Activated CD8-positive, alpha-beta memory T cell treated with anti-CD3 and anti-CD28 coated beads, Interleukin-2, amount 50 U/mL, for 1 hour (primary cell): Measurements from ENCODE around the gene CNTNAP5.

Source experiments
- DNase-seq: peaks from one replicate; pipeline ENCODE4 v3.0.0-alpha.2; 2020; ENCODE audit errors: extremely low read depth

The CNTNAP5 gene

DNA sequence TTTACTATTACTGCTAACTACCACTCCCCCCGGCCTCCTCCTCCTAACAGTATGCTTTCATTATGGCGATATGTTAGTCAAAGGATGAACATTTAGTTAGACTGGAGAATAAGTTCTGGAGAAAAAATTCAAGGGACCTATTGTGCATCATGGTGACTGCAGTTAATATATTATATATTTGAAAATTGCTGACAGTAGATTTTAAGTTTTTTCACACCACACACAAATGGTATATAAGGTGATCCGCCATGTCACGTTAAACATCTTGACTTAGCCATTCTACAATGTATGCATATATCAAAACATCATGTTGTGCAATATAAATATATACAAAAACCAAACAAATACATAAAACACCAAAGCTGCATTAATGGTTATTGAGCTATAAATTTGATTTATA is 873.7 kb downstream of the CNTNAP5 start:
- DNase-seq = no peak

DNA sequence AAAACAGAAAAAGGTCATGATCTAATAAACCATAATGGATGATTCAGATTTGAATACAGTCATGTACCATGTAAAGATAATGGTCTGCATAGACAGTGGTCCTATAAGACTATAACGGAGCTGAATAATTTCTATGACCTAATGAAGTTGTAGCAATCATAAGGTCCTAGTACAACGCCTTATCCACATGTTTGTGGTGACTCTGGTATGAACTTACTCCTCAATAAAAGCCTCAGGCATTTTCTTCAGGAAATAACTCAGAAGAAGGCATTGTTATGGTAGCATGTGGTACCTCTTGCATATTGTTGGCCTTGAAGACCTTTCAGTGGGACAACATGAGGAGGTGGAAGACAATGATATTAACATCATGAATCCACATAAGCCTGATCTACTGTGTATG is 883.3 kb downstream of the CNTNAP5 start:
- no peak for DNase-seq

DNA sequence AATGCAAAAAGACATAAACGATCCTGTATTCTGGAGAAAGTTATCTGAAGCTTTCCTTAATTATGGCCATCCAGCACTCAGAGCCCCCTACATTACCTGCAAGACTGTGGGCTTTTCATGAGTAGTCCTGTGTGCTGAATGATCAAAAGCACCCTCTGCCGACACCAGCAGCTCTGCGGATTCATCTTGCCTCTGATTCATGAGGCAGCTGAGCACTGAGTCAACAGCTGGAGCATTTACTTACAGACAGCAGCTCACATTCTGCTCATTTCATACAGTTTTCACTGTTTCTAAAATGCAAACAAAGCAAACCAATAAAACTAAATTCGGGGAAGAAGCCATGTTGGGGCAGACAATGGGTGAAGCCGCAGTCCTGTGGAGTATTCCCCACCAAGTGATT is 886.5 kb downstream of the CNTNAP5 start:
- no peak for DNase-seq

GRCh38 chr2:124913868-124914267 is 888.8 kb downstream of the CNTNAP5 start:
- no peak for DNase-seq

- DNase-seq = no peak
Observed at GRCh38 chr2:124915567-124915966, 890.5 kb downstream of the CNTNAP5 start.

DNA sequence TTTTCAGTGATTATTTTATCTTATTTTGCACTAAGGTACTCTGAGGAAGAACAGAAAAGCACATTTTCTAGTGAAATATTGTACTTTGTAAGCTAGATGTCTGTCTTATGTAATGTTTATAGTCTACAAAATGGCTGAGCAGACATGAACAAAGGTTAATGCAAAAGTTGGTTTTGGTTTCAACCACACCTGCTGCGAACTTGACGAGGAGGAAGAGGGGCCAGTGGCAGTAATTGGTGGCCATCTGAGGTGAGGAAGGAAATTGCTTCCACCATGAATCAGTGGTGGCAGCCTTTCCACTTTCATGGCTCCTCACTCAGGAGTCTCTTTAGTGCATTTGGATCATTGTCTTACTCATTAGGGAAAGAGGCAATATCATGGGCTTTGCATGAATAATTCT is 894.2 kb downstream of the CNTNAP5 start:
- no peak for DNase-seq

DNA sequence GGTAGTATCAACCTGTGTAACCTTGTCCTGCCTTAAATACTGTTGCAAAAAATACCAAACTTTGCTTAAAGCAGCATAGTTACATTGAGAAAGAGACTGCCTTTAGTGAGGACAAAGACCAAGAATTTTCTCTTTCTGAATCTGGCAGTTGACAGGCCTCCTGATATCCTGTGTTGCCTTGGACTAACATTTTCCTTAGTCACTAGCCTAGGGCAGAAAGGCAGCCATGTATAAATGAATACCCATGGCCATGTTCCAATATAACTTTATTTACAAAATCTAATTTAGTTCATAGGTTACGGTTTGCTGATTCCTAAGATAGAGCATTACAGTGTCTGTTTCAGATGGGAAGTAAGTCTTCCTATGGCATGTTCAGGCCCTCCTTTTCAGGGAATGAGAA is 895.4 kb downstream of the CNTNAP5 start:
- DNase-seq = no peak

DNA sequence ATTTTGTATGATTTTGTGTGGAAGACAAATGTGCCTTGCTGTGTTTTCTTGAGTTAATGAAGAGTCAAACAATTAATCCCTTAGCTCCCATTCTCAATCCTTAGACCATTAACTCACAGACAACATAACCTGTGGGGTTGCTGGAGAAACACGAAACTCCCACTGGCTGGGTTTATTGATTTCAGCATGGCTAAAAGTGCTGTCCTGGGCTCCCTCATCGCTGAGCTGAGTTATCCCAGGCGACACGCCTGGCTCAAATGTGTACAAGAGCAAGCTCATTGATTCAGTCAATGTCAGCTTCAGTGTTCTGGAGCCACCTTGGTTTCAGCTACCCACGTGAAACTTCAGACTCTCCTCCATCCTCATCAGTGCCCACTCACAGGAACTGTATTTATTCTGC is 896.1 kb downstream of the CNTNAP5 start:
- DNase-seq = no peak

DNA sequence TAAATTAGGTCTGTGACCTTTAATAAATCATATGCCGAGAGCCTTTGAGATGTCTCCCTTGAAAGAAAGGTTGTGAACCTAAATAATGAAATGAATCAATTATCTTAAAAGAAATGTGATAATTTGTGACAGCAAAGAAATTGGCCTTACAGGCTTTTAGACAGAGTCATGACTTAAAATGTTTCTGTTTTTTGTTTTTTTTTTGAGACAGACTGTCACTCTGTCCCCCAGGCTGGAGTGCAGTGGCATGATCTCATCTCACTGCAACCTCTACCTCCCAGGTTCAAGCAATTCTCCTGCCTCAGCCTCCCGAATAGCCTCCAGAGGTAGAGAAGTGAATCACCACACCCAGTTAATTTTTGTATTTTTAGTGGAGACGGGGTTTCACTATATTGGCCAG is 898.0 kb downstream of the CNTNAP5 start:
- DNase-seq = no peak

- no peak for DNase-seq
Observed at GRCh38 chr2:124933883-124934282, 908.8 kb downstream of the CNTNAP5 start.

GRCh38 chr2:124953921-124954320 is 928.8 kb downstream of the CNTNAP5 start:
- DNase-seq = no peak

DNA sequence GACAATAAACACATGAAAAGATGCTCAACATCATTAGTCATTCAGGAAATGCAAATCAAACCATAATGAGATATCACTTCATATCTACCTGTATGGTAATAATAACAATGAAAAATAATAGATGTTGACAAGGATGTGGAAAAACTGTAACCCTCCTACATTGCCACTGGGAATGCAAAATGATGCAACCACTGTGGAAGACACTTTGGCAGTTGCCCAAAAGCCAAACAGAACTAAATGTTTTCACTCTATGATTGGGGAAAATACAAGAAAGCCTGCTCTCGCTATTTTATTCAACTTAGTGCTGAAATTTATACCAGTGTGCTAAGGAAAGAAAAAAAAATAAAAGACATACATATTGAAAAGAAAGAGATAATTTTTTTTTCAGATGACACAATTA is 934.5 kb downstream of the CNTNAP5 start:
- no peak for DNase-seq

DNA sequence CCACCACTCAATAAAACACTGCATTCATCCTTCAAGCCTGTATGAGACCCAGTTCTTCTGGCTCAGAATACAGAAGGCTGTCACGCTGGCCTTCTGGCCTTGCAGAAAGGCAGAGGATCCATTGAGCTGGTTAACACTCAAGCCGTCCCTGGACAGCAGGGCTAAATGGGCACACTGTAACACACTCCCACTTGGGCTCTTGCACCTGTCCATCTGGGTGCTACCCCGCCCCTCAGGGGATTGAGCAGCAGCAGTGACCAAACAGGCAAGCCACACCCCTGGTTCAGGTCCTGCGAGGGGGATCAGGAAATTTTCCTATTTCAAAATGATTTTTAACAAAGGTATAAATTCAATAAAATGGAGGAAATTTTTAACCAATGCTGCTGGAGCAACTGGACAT is 936.0 kb downstream of the CNTNAP5 start:
- no peak for DNase-seq
